ENCODE results near the gene SBNO1.

DNA sequence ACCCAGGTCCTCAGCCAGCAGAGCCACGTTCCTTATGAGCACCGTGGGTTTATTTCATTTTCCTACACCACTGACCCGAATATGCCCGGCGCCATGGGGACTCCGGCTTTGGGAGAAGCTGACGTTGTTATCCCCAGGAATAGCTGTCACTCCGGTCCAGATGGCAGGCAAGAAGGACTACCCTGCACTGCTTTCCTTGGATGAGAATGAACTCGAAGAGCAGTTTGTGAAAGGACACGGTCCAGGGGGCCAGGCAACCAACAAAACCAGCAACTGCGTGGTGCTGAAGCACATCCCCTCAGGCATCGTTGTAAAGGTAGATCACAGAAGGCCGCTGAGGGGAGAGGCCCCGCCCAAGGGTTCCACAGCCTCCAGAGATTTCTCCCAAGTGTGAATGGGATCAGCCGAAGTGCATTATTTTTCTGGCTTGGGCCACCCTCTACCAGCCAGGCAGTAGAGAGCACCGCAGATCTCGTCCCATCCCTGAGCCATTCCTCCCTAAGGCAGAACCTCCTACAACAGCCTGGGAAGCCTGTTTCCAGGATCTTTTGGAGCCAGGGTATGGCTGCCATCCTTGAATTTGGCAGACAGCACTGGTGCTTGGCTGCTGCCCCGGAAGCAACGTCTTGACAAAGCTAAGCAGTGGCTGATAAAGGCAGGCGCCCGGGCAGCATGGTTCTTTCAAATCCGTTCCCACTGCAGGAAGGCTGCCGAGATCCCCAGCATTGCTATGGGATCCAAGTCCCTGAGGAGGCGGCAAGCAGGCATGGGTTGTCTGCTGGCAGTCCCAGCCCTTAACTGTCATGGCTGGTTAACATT is 110.8 kb downstream of the SBNO1 start:
- TF ChIP-seq POLR2AphosphoS5 (IDR thresholded peaks at IDR 0.05; ENCODE audit: low read depth, low read length) (no peak), TAF1 (IDR thresholded peaks at IDR 0.05; ENCODE audit: borderline replicate concordance, insufficient read depth, low read length) (no peak)
- TF ChIP-seq, protein P1, sequence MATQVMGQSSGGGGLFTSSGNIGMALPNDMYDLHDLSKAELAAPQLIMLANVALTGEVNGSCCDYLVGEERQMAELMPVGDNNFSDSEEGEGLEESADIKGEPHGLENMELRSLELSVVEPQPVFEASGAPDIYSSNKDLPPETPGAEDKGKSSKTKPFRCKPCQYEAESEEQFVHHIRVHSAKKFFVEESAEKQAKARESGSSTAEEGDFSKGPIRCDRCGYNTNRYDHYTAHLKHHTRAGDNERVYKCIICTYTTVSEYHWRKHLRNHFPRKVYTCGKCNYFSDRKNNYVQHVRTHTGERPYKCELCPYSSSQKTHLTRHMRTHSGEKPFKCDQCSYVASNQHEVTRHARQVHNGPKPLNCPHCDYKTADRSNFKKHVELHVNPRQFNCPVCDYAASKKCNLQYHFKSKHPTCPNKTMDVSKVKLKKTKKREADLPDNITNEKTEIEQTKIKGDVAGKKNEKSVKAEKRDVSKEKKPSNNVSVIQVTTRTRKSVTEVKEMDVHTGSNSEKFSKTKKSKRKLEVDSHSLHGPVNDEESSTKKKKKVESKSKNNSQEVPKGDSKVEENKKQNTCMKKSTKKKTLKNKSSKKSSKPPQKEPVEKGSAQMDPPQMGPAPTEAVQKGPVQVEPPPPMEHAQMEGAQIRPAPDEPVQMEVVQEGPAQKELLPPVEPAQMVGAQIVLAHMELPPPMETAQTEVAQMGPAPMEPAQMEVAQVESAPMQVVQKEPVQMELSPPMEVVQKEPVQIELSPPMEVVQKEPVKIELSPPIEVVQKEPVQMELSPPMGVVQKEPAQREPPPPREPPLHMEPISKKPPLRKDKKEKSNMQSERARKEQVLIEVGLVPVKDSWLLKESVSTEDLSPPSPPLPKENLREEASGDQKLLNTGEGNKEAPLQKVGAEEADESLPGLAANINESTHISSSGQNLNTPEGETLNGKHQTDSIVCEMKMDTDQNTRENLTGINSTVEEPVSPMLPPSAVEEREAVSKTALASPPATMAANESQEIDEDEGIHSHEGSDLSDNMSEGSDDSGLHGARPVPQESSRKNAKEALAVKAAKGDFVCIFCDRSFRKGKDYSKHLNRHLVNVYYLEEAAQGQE (IDR thresholded peaks at IDR 0.05; ENCODE audit: insufficient read depth in 1 of 2, low read depth in 2 of 2, low read length in 2 of 2), result no peak
